HepG2 (cell line): ENCODE data around the gene CHKB. TPM values are rescaled to one million over a fixed set of nuclear protein-coding genes. Genes with fewer than 3 reads are reported as not detected.

Experiments used
- ATAC-seq: fragments of 200-7000 bp; cut with Tn5 transposase; 3 replicates; pipeline ENCODE4 v1.9.1; 2020; ENCODE audit warnings: mild to moderate bottlenecking, moderate library complexity
- BruUV-seq: library from RNA; stranded (reverse); fragments of 400-500 nt; replicated peaks from 2 replicates; lab custom pipeline; 2021; lab: Mats Ljungman, UMichigan
- CTCF ChIA-PET: fragments of 300-600 bp; formaldehyde crosslinking; extraction: SDS; loops from one replicate; lab custom pipeline; 2021; ENCODE audit warnings: low total read pairs, inconsistent platforms, low intra/inter-chr PET ratio; lab: Yijun Ruan, JAX
- POLR2A ChIA-PET: fragments of 350-600 bp; sonication (Branson Sonifier 250); formaldehyde crosslinking; loops from one replicate; lab custom pipeline; 2020; ENCODE audit warnings: antibody characterized with exemption, inconsistent platforms; lab: Yijun Ruan, JAX
- DNase-seq: peaks from one replicate; pipeline ENCODE4 v3.0.0-alpha.2; 2015; ENCODE audit warnings: low spot score
- FAIRE-seq: peaks from 3 replicates; lab custom pipeline; 2011; peaks lifted over from hg19 to GRCh38; lab: Jason Lieb, UNC
- H2AFZ ChIP-seq: one replicate; pipeline ENCODE4 v1.6.1; 2011; ENCODE audit warnings: low read length, inconsistent platforms
- H3K27ac ChIP-seq: fragments of 300-600 bp; 3 replicates; pipeline ENCODE4 v1.8.0; 2011; ENCODE audit warnings: mixed run types, mild to moderate bottlenecking, mixed read lengths, low read length, inconsistent platforms; ENCODE audit not compliant: insufficient read depth; ENCODE audit errors: extremely low read length
- H3K27me3 ChIP-seq, 2 experiments: fragments of 200-600 bp in 1 of 2; 2 replicates in 1 of 2; 3 replicates in 1 of 2; pipeline versions ENCODE4 v1.6.0 to v1.8.0; 2011; ENCODE audit warnings: low read length in 2 of 2, mild to moderate bottlenecking in 2 of 2, moderate library complexity in 2 of 2, inconsistent platforms in 1 of 2; ENCODE audit not compliant: insufficient read depth in 2 of 2, control insufficient read depth in 1 of 2
- H3K36me3 ChIP-seq, 2 experiments: fragments of 200-600 bp in 1 of 2; replicated peaks in 1 of 2; 2 replicates in 1 of 2; 3 replicates in 1 of 2; pipeline versions ENCODE4 v1.5.1 to v1.8.0; 2011; ENCODE audit warnings: low read length in 2 of 2, inconsistent platforms in 1 of 2; ENCODE audit not compliant: insufficient read depth in 2 of 2, control insufficient read depth in 1 of 2
- H3K4me1 ChIP-seq: 2 replicates; pipeline ENCODE4 v1.5.1; 2012; ENCODE audit warnings: low read length, inconsistent platforms; ENCODE audit not compliant: insufficient read depth
- H3K4me2 ChIP-seq: 2 replicates; pipeline ENCODE4 v1.6.0; 2011; ENCODE audit warnings: low read depth, low read length, inconsistent platforms
- H3K4me3 ChIP-seq, 3 experiments: fragments of 200-600 bp in 1 of 3; sonication (generic), shearing (Covaris generic) in 1 of 3; replicated peaks in 1 of 3; 2 replicates each; pipeline ENCODE4 v1.5.1; 2011 to 2016; ENCODE audit warnings: low read length in 3 of 3, inconsistent platforms in 2 of 3, low read depth in 2 of 3, mild to moderate bottlenecking in 2 of 3, control low read depth in 1 of 3, mixed read lengths in 1 of 3; ENCODE audit not compliant: insufficient read depth in 1 of 3
- H3K79me2 ChIP-seq: one replicate; pipeline ENCODE4 v1.6.1; 2011; ENCODE audit warnings: low read length, inconsistent platforms; ENCODE audit not compliant: insufficient read depth
- H3K9ac ChIP-seq: 2 replicates; pipeline ENCODE4 v1.6.0; 2011; ENCODE audit warnings: mild to moderate bottlenecking, low read depth, low read length, inconsistent platforms; ENCODE audit not compliant: insufficient read depth
- H3K9me3 ChIP-seq: 2 replicates; pipeline ENCODE4 v1.5.1; 2012; ENCODE audit warnings: mild to moderate bottlenecking, low read length
- H4K20me1 ChIP-seq: 2 replicates; pipeline ENCODE4 v1.6.0; 2011; ENCODE audit warnings: inconsistent platforms, mild to moderate bottlenecking, low read length, moderate library complexity; ENCODE audit not compliant: insufficient read depth
- ARHGAP35 ChIP-seq: sonication (generic); formaldehyde crosslinking; IDR thresholded peaks from 2 replicates; pipeline ENCODE4 v1.9.0; 2022; ENCODE audit warnings: mild to moderate bottlenecking, inconsistent platforms, moderate library complexity, missing genetic modification reagents, borderline replicate concordance
- ARNT ChIP-seq: fragments of 450-650 bp; IDR thresholded peaks from 2 replicates; pipeline ENCODE4 v1.6.1; 2017
- ATF7 ChIP-seq, 2 experiments: fragments of 450-650 bp in 1 of 2; sonication (generic) in 1 of 2; formaldehyde crosslinking in 1 of 2; IDR thresholded peaks; 2 replicates each; pipeline versions ENCODE4 v1.4.0 to v1.6.1; 2016 to 2020; ENCODE audit warnings: antibody characterized with exemption in 1 of 2, mild to moderate bottlenecking in 1 of 2, missing genetic modification reagents in 1 of 2
- HDAC1 ChIP-seq: sonication (generic); formaldehyde crosslinking; IDR thresholded peaks from 2 replicates; pipeline ENCODE4 v1.5.1; 2020; ENCODE audit warnings: mild to moderate bottlenecking, missing genetic modification reagents
- KLF6 ChIP-seq: IDR thresholded peaks from 2 replicates; pipeline ENCODE4 v1.8.0; 2016; ENCODE audit warnings: missing biosample characterization, missing genetic modification reagents
- NR3C1 ChIP-seq: sonication (generic); formaldehyde crosslinking; IDR thresholded peaks from 2 replicates; pipeline ENCODE4 v1.4.0; 2020; ENCODE audit warnings: missing genetic modification reagents
- PAWR ChIP-seq: sonication (generic); formaldehyde crosslinking; IDR thresholded peaks from 2 replicates; pipeline ENCODE4 v1.4.0; 2020; ENCODE audit warnings: missing genetic modification reagents, mild to moderate bottlenecking, borderline replicate concordance
- PCBP1 ChIP-seq: fragments of 200-400 bp; formaldehyde crosslinking; IDR thresholded peaks from 2 replicates; pipeline ENCODE4 v1.6.1; 2017; ENCODE audit warnings: mild to moderate bottlenecking, low read depth, low read length, borderline replicate concordance
- PHF5A ChIP-seq: IDR thresholded peaks from one replicate; pipeline ENCODE4 v1.6.1; 2018; ENCODE audit warnings: low read depth, missing genetic modification reagents; ENCODE audit not compliant: unreplicated experiment
- RBAK ChIP-seq: sonication (generic); formaldehyde crosslinking; IDR thresholded peaks from 2 replicates; pipeline ENCODE4 v1.5.1; 2020; ENCODE audit warnings: mild to moderate bottlenecking, missing genetic modification reagents
- RBFOX2 ChIP-seq: fragments of 200-400 bp; formaldehyde crosslinking; IDR thresholded peaks from 2 replicates; pipeline ENCODE4 v1.6.1; 2017; ENCODE audit warnings: low read depth, mild to moderate bottlenecking, low read length
- REXO4 ChIP-seq: sonication (generic); formaldehyde crosslinking; IDR thresholded peaks from 2 replicates; pipeline ENCODE4 v1.8.0; 2022; ENCODE audit warnings: missing genetic modification reagents, mild to moderate bottlenecking, borderline replicate concordance
- TAF15 ChIP-seq: fragments of 200-400 bp; formaldehyde crosslinking; IDR thresholded peaks from one replicate; pipeline ENCODE4 v1.6.1; 2018; ENCODE audit warnings: mild to moderate bottlenecking, low read depth, low read length; ENCODE audit not compliant: poor library complexity, severe bottlenecking
- TP53 ChIP-seq: sonication (generic); formaldehyde crosslinking; conservative IDR thresholded peaks from 2 replicates; pipeline ENCODE4 v1.4.0; 2020; ENCODE audit warnings: missing genetic modification reagents
- U2AF2 ChIP-seq: fragments of 200-400 bp; formaldehyde crosslinking; IDR thresholded peaks from 2 replicates; pipeline ENCODE4 v1.6.1; 2017; ENCODE audit warnings: low read depth, mild to moderate bottlenecking, low read length
- ZNF12 ChIP-seq: sonication (generic); formaldehyde crosslinking; IDR thresholded peaks from 2 replicates; pipeline ENCODE4 v1.5.0; 2020; ENCODE audit warnings: missing genetic modification reagents
- ZNF205 ChIP-seq: IDR thresholded peaks from 2 replicates; pipeline ENCODE4 v1.6.1; 2018; ENCODE audit warnings: missing biosample characterization, missing genetic modification reagents
- ZNF207 ChIP-seq: fragments of 450-650 bp; IDR thresholded peaks from 2 replicates; pipeline ENCODE4 v1.6.1; 2016; ENCODE audit warnings: antibody characterized with exemption, borderline replicate concordance
- ZNF234 ChIP-seq: sonication (generic); formaldehyde crosslinking; conservative IDR thresholded peaks from 2 replicates; pipeline ENCODE4 v1.5.1; 2020; ENCODE audit warnings: mild to moderate bottlenecking, missing genetic modification reagents
- ZNF557 ChIP-seq: sonication (generic); formaldehyde crosslinking; IDR thresholded peaks from 2 replicates; pipeline ENCODE4 v1.4.0; 2020; ENCODE audit warnings: missing genetic modification reagents
- ZNF567 ChIP-seq: sonication (generic); formaldehyde crosslinking; IDR thresholded peaks from 2 replicates; pipeline ENCODE4 v1.8.1; 2023; ENCODE audit warnings: mild to moderate bottlenecking, missing genetic modification reagents, borderline replicate concordance
- ZNF619 ChIP-seq: sonication (generic); formaldehyde crosslinking; IDR thresholded peaks from 2 replicates; pipeline ENCODE4 v1.4.0; 2020; ENCODE audit warnings: mild to moderate bottlenecking, missing genetic modification reagents
- ZSCAN29 ChIP-seq: sonication (generic); formaldehyde crosslinking; conservative IDR thresholded peaks from 2 replicates; pipeline ENCODE4 v1.4.0; 2020; ENCODE audit warnings: mild to moderate bottlenecking, missing genetic modification reagents
- WGBS: methylation state at CpG from one replicate; pipeline ENCODE4 v1.1.6; 2017; ENCODE audit warnings: low lambda C conversion rate; 5-methylcytosine and 5-hydroxymethylcytosine counted together
- in situ Hi-C: cut with HindIII; loops from 2 replicates; pipeline ENCODE4 v1.10.0; 2017; ENCODE audit warnings: low pct_unique_long_range_greater_than_20kb; ENCODE audit not compliant: extremely low pct_ligation_motif_present
- intact Hi-C: fragments of 100-400 bp; cut with micrococcal nuclease; formaldehyde crosslinking; loops from one replicate; pipeline ENCODE4 v1.10.0; 2022; ENCODE audit not compliant: unreplicated experiment
- polyA plus RNA-seq, 8 experiments: library from polyadenylated mRNA; depleted of rRNA in 3 of 8; stranded (reverse) in 7 of 8; unstranded in 1 of 8; fragments of >200 nt; fragmentation: Illumina TruSeq in 4 of 8; extraction: Trizol in 4 of 8; gene quantifications; 2 replicates each; pipeline versions ENCODE4 v1.2.1 to v1.2.3, GENCODE V29; 2011 to 2016; ENCODE audit warnings: low read depth in 4 of 8, missing spikeins in 1 of 8, mixed read lengths in 1 of 8; ENCODE audit not compliant: insufficient read depth in 1 of 8
- total RNA-seq, 5 experiments: library from RNA; depleted of rRNA; stranded (reverse); fragments of >200 nt; fragmentation: Illumina TruSeq; extraction: Trizol; gene quantifications; 2 replicates each; pipeline ENCODE4 v1.2.3, GENCODE V29; 2016; ENCODE audit warnings: low read depth in 1 of 5
- TF ChIP-seq, protein P1 (sequence below): IDR thresholded peaks from 2 replicates; pipeline ENCODE4 v1.6.1; 2018; ENCODE audit warnings: missing genetic modification reagents, mild to moderate bottlenecking, missing compliant biosample characterization

The CHKB gene
- total and polyA plus RNA-seq, 2 of the 13 experiments (the other 11 are each of a cell fraction or from before 2014, with no cell fraction given) = 24.5 to 42.7 TPM

GRCh38 chr22:50536226-50536625 lies 46.4 kb downstream of the CHKB start:
- CTCF ChIA-PET = no interaction called here
- in situ Hi-C loops = no loop called here
- H3K4me1 ChIP-seq = peaks cover 47% of the 10 kb centered on the region

GRCh38 chr22:50535113-50535512 lies 47.5 kb downstream of the CHKB start:
- no peaks in the 10 kb centered on the region for H3K9me3 ChIP-seq
- no peaks in the 10 kb centered on the region for H4K20me1 ChIP-seq
- TF ChIP-seq ARNT (no peak), ZNF567 (CRISPR knock-in tag) (no peak), TAF15 (no peak), ATF7 (IDR thresholded peaks at IDR 0.05) (no peak), ATF7 (CRISPR knock-in tag; IDR thresholded peaks at IDR 0.05) (no peak), KLF6 (no peak), RBAK (CRISPR knock-in tag) (no peak), ARHGAP35 (CRISPR knock-in tag) (no peak), ZNF12 (CRISPR knock-in tag) (no peak), U2AF2 (no peak)
- TF ChIP-seq, protein P1, sequence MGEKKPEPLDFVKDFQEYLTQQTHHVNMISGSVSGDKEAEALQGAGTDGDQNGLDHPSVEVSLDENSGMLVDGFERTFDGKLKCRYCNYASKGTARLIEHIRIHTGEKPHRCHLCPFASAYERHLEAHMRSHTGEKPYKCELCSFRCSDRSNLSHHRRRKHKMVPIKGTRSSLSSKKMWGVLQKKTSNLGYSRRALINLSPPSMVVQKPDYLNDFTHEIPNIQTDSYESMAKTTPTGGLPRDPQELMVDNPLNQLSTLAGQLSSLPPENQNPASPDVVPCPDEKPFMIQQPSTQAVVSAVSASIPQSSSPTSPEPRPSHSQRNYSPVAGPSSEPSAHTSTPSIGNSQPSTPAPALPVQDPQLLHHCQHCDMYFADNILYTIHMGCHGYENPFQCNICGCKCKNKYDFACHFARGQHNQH (CRISPR knock-in tag) = no peak
- no TSS peak for BruUV-seq
- POLR2A ChIA-PET = interaction anchor here (1.2 to 5.9 kb wide), 3 partner anchors 10 to 28 kb away, joined by 4 to 34 read pairs (median 13); partner anchors contain the start of genes KLHDC7B, SCO2 and SYCE3
- peaks cover 0 to 6% of the 10 kb centered on the region in 2 experiments; a peak in 1 of 5 replicates for H3K27me3 ChIP-seq
- in situ Hi-C loops (no loop called here), intact Hi-C loops (no loop called here)
- peaks cover 51% of the 10 kb centered on the region for H3K4me1 ChIP-seq
- ATAC-seq (no peak), FAIRE-seq (no peak), DNase-seq (no peak)
- H3K27ac ChIP-seq = no peak overlapping the region
- H3K4me2 ChIP-seq = no peak overlapping the region
- H3K36me3 ChIP-seq = no peaks in the 10 kb centered on the region
- no peaks in the 10 kb centered on the region for H3K79me2 ChIP-seq
- no peak overlapping the region for H3K9ac ChIP-seq
- CTCF ChIA-PET = no interaction called here
- WGBS = 66% methylated on average over 8 of the region's 8 CpGs
- H2AFZ ChIP-seq = no peak overlapping the region
- no peak overlapping the region for H3K4me3 ChIP-seq

More at GRCh38 chr22:50536226-50536625, 46.4 kb downstream of the CHKB start:
- 80% methylated on average over 3 of the region's 3 CpGs for WGBS
- Histone ChIP-seq H3K9ac (no peak overlapping the region), H3K4me3 (no peak overlapping the region), H3K79me2 (no peaks in the 10 kb centered on the region), H3K27ac (no peak overlapping the region), H3K9me3 (no peaks in the 10 kb centered on the region), H4K20me1 (no peaks in the 10 kb centered on the region), H3K36me3 (no peaks in the 10 kb centered on the region), H3K4me2 (no peak overlapping the region), H3K27me3 (peaks cover 0 to 6% of the 10 kb centered on the region in 2 experiments; a peak in 1 of 5 replicates), H2AFZ (no peak overlapping the region)
- intact Hi-C loops = no loop called here
- POLR2A ChIA-PET = interaction anchor here (5.9 kb wide), 1 partner anchor 10 kb away, joined by 34 read pairs; the partner anchor contains the start of gene KLHDC7B
- no TSS peak for BruUV-seq
- DNase-seq = no peak
- TF ChIP-seq NR3C1 (CRISPR knock-in tag) (no peak), ZNF205 (CRISPR knock-in tag) (no peak), PCBP1 (no peak), ZSCAN29 (CRISPR knock-in tag) (no peak), PHF5A (CRISPR knock-in tag) (no peak), TP53 (CRISPR knock-in tag) (no peak), PAWR (no peak), ZNF207 (no peak), RBFOX2 (no peak), REXO4 (CRISPR knock-in tag) (no peak), ZNF234 (CRISPR knock-in tag) (no peak), ZNF619 (no peak), HDAC1 (CRISPR knock-in tag) (no peak), ZNF557 (no peak)
- no peak for FAIRE-seq
- no peak for ATAC-seq
